ENCODE data around the gene GSTP1. TPM values are rescaled to one million over a fixed set of nuclear protein-coding genes. Genes with fewer than 3 reads are reported as not detected.
A peak's percentile ranks its signal among the peaks of the same experiment; 100 is the strongest.

The GSTP1 gene
- total and polyA plus RNA-seq, 8 donors, result 393 to 2,840 (median 647) TPM

DNA sequence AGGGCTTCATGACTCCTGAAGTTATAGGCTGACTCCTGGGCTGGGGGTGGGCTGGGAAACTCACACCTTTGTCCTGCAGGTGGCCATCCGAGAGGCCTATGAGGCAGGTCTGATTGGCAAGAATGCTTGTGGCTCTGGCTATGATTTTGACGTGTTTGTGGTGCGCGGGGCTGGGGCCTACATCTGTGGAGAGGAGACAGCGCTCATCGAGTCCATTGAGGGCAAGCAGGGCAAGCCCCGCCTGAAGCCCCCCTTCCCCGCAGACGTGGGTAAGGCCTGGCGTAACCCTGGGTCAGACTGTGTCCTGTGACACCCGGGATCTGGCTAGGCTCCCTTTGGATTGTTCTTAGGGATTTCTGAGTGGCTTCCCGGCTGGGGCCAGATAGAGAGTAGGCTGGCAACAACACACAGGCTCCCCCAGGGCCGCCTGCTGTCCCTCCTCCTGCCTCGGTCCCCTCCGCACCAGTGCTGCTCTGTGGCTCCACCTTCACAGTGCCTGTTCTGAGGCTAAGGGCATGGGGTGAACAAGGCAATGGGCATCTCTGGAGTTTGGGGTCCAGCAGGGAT lies 26.8 kb downstream of the GSTP1 start:
- Histone ChIP-seq H3K27ac (no peak overlapping the region), H3K4me3 (no peak overlapping the region), H3K36me3 (peaks cover 39 to 53% (median 47%) of the 10 kb centered on the region in 4 donors), H3K4me1 (peaks cover 26 to 53% (median 44%) of the 10 kb centered on the region in 4 donors), H3K9me3 (no peaks in the 10 kb centered on the region), H3K27me3 (peaks cover 0 to 16% (median 5%) of the 10 kb centered on the region in 3 donors)
- TF ChIP-seq, protein P1, sequence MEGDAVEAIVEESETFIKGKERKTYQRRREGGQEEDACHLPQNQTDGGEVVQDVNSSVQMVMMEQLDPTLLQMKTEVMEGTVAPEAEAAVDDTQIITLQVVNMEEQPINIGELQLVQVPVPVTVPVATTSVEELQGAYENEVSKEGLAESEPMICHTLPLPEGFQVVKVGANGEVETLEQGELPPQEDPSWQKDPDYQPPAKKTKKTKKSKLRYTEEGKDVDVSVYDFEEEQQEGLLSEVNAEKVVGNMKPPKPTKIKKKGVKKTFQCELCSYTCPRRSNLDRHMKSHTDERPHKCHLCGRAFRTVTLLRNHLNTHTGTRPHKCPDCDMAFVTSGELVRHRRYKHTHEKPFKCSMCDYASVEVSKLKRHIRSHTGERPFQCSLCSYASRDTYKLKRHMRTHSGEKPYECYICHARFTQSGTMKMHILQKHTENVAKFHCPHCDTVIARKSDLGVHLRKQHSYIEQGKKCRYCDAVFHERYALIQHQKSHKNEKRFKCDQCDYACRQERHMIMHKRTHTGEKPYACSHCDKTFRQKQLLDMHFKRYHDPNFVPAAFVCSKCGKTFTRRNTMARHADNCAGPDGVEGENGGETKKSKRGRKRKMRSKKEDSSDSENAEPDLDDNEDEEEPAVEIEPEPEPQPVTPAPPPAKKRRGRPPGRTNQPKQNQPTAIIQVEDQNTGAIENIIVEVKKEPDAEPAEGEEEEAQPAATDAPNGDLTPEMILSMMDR (IDR thresholded peaks at IDR 0.05), result no peak
- TF ChIP-seq POLR2A (IDR thresholded peaks at IDR 0.05), result no peak
- TF ChIP-seq EP300 (IDR thresholded peaks at IDR 0.05), result no peak
- WGBS, 5 donors, result 85 to 92% (median 91%) methylated on average over 10 to 15 of the region's 15 CpGs
- intact Hi-C loops (cut with DNase I; ENCODE audit: low total_unique reads), result no loop called here
- no peak for DNase-seq

DNA sequence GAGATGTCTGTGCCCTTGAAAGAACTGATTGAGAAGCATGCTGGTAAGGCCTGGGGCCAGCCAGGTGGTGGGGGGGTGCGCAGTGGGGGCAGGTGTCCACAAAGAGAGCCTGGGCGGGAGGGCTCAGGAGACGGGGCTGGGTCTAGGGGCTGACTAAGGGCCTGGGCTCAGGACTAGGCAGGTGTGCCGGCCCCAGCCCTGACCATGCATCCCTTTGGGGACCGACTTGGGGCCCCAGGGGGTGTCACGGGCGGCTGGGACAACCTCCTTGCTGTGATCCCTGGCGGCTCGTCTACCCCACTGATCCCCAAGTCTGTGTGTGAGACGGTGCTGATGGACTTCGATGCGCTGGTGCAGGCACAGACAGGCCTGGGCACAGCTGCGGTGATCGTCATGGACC lies 27.6 kb downstream of the GSTP1 start:
- DNase-seq, result no peak
- Histone ChIP-seq H3K4me3 (no peak overlapping the region), H3K27ac (no peak overlapping the region), H3K4me1 (peaks cover 28 to 53% (median 42%) of the 10 kb centered on the region in 4 donors), H3K9me3 (no peaks in the 10 kb centered on the region), H3K27me3 (peaks cover 0 to 24% (median 5%) of the 10 kb centered on the region in 3 donors), H3K36me3 (peaks cover 39 to 53% (median 47%) of the 10 kb centered on the region in 4 donors)
- TF ChIP-seq EP300 (IDR thresholded peaks at IDR 0.05) (no peak), POLR2A (IDR thresholded peaks at IDR 0.05) (no peak), POLR2AphosphoS5 (IDR thresholded peaks at IDR 0.05) (no peak)
- TF ChIP-seq, protein P1 (IDR thresholded peaks at IDR 0.05), result no peak
- 93 to 95% (median 94%) methylated on average over 10 to 14 of the region's 14 CpGs for WGBS, 5 donors
- intact Hi-C loops (cut with DNase I; ENCODE audit: low total_unique reads), result no loop called here

DNA sequence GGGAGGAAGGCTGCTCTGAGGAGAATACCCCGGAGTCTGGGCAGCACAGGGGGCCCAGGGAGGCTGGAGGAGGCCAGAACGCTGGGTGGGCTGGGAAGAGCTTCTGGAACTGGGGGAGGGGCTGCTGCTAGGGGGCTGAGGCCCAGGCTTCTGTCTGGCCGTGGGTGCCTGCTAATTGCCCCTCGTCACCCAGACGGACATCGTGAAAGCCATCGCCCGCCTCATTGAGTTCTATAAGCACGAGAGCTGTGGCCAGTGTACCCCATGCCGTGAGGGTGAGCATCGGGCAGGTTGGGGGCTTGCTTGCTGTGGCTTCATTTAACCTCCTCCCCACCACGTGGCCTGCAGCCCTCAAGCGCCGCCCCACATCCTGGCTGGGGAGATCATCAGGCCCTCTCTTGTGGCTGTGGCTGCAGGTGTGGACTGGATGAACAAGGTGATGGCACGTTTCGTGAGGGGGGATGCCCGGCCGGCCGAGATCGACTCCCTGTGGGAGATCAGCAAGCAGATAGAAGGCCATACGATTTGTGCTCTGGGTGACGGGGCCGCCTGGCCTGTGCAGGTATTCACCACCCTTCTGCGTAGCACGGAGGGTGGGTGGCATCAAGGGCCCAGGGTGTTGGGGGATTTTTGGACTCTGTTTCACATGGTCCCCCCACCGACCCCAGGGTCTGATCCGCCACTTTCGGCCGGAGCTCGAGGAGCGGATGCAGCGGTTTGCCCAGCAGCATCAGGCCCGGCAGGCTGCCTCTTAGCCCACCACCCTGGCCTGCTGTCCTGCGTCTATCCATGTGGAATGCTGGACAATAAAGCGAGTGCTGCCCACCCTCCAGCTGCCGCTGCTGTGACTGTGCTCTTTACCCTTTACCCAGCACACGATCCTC lies 28.3 kb downstream of the GSTP1 start:
- intact Hi-C loops (cut with DNase I; ENCODE audit: low total_unique reads), result no loop called here
- peaks cover 39 to 53% (median 47%) of the 10 kb centered on the region in 4 donors for H3K36me3 ChIP-seq
- TF ChIP-seq POLR2A (IDR thresholded peaks at IDR 0.05) (no peak), EP300 (IDR thresholded peaks at IDR 0.05) (no peak)
- TF ChIP-seq, protein P1 (IDR thresholded peaks at IDR 0.05), result no peak
- peaks cover 0 to 32% (median 5%) of the 10 kb centered on the region in 3 donors for H3K27me3 ChIP-seq
- H3K4me3 ChIP-seq, result no peak overlapping the region
- H3K27ac ChIP-seq, result no peak overlapping the region
- 88 to 92% (median 90%) methylated on average over 18 to 37 of the region's 37 CpGs for WGBS, 5 donors
- H3K4me1 ChIP-seq, result peaks cover 25 to 49% (median 39%) of the 10 kb centered on the region in 4 donors
- no peaks in the 10 kb centered on the region for H3K9me3 ChIP-seq
- DNase-seq, result no peak

DNA sequence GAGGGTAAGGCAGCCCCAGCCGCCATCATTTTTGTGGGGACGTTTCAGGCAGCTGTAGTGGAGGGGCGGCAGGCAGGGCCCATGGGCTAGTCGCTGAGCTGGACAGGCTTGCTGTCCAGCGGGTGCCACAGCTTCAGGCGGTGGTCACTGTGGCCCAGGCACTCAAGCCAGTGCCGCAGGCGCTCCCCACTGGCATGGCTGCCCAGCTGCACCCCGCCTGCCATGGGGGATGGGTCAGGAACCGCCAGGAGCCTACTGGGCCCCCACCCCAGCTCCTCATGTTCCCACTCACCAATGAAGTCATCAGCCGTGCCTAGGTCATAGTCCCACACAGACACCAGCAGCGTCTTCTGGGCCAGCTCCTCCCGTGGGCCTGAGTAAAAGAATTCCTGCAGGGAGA lies 29.1 kb downstream of the GSTP1 start:
- TF ChIP-seq EP300 (IDR thresholded peaks at IDR 0.05), result no peak
- no peak for TF ChIP-seq POLR2AphosphoS5 (IDR thresholded peaks at IDR 0.05)
- no peak for TF ChIP-seq POLR2A (IDR thresholded peaks at IDR 0.05)
- TF ChIP-seq, protein P1 (IDR thresholded peaks at IDR 0.05), result no peak
- H3K36me3 ChIP-seq, result peaks cover 39 to 53% (median 47%) of the 10 kb centered on the region in 4 donors
- no peak for DNase-seq
- 88 to 96% (median 91%) methylated on average over 12 to 13 of the region's 13 CpGs for WGBS, 5 donors
- H3K9me3 ChIP-seq, result no peaks in the 10 kb centered on the region
- no peak overlapping the region for H3K4me3 ChIP-seq
- H3K27me3 ChIP-seq, result peaks cover 0 to 32% (median 5%) of the 10 kb centered on the region in 3 donors
- intact Hi-C loops (cut with DNase I; ENCODE audit: low total_unique reads), result no loop called here
- H3K4me1 ChIP-seq, result peaks cover 20 to 41% (median 31%) of the 10 kb centered on the region in 4 donors
- H3K27ac ChIP-seq, result peak overlapping the region in 1 of 5 donors; percentile 82
